ENCODE measurements around the gene GATA2.

DNA sequence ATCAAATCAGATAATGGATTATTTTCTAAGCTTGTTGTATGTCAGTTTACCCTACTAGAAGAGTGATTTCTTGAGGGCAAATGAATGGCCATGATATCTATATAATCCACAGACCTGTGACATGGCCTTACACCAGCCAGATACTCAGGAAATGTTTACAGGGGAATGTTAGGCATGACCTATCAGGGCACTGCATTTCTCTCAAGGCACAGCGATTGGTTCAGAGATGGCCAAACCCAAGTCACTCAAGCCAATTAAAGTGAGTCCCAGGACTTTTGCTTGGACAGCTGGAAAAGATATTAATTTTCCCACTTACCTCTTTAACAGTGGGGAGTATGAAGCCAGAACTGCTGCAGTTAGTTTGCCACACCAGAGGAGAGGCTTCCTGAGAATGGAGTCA, 28.7 kb upstream of the GATA2 start:
- TF ChIP-seq EZH2 (IDR thresholded peaks at IDR 0.05; ENCODE audit: insufficient read depth, poor library complexity, severe bottlenecking) (no peak), EZH2phosphoT487 (IDR thresholded peaks at IDR 0.05; ENCODE audit: insufficient read depth, low read depth) (no peak)
